GM12801 (cell line): Measurements from ENCODE around the gene NEGR1.

Source experiments
- TF ChIP-seq, protein P1 (sequence below): IDR thresholded peaks from one replicate; pipeline ENCODE4 v1.5.1; 2011; ENCODE audit warnings: control low read depth; ENCODE audit not compliant: insufficient read length; ENCODE audit errors: extremely low read depth

NEGR1 gene

DNA sequence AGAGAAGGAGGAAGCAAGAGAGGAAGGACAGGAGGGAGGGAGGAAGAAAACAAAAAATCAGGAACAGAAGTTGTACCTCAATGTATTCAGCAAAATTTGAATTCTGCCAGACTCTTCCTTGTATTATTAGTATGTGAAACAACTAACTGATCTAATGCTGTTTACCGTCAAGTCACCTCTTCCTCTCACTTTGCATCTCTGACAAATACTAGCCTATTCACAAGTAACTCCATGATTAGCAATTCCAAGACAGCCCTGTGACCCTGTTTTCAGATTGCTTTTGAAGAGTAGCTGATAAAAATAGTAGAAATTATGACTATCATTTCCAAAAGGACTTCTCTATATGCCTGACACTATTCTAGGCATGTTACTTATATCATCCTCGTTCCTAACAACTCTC is 445.4 kb downstream of the NEGR1 start:
- TF ChIP-seq, protein P1, sequence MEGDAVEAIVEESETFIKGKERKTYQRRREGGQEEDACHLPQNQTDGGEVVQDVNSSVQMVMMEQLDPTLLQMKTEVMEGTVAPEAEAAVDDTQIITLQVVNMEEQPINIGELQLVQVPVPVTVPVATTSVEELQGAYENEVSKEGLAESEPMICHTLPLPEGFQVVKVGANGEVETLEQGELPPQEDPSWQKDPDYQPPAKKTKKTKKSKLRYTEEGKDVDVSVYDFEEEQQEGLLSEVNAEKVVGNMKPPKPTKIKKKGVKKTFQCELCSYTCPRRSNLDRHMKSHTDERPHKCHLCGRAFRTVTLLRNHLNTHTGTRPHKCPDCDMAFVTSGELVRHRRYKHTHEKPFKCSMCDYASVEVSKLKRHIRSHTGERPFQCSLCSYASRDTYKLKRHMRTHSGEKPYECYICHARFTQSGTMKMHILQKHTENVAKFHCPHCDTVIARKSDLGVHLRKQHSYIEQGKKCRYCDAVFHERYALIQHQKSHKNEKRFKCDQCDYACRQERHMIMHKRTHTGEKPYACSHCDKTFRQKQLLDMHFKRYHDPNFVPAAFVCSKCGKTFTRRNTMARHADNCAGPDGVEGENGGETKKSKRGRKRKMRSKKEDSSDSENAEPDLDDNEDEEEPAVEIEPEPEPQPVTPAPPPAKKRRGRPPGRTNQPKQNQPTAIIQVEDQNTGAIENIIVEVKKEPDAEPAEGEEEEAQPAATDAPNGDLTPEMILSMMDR: no peak

DNA sequence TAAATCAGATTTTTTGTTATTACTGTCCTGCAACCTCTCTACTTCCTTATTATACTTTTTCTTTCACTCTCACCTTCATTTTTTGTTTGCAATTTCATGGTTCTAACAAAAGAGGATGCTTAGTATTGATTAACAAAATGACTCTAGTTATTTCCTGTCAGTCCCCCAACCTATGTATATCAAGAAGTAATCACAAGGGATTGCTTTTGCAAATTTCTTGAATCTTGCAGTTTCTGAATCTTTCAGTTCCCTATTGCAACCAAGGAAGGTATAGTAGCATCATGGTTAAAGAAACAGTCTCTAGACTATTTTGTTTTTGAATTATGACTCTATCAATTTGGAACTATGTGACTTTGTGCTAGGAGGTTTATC is 446.9 kb downstream of the NEGR1 start:
- TF ChIP-seq, protein P1: no peak

DNA sequence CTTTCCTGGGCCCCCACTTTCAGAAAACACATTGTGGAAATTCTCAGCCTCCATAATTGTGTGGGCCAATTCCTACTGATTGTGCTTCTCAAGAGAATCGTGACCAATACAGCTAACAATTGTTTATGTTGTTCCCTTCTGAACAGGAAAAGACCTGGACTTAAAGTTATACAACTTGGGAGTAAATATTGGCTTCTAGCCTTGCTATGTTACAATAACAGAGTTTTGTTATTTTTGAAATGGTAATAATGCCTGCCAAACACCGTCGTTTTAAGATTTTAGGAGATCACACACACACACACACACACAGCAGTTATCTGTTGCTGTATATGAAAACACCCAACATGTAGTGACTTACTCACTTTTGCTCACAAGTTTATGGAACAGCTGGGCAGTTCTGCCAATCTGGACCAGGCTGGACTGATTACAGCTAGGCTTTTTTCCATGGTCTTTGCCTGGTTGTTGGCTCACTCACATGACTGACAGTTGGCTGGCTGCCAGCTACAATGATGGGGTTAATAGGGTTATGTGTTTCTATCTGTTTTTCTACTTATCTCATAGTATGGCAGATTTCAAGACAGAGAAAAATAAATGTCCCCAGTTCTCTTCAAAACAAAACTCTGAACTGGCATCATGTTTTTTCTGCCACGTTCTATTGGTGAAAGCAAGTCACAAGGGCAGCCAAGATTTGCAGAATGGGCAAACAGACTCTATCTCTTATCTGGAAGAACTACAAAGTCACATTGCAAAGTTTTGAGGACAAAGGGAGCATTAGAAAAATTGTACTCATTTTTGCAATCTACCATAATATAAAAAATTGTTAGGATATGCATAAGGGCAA is 447.5 kb downstream of the NEGR1 start:
- TF ChIP-seq, protein P1: no peak

DNA sequence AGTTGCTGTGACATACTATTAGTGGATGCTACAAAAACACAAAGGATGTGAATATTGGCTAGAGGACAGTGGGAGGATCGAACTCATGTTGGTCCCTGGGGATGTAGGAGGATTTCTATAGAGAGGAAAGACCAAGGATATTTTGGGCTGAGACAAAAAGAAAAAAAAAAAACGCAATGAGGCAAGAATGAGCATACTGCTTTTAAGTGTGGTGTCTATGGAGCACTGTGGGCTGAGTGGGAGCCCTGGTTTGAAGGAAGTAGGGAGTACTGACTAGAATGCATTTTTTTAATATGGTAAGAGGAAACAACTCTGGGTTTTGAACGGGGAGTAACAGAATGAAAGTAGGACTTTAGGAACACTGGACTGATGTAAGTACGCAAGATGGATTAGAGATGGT is 450.7 kb downstream of the NEGR1 start:
- TF ChIP-seq, protein P1: no peak

DNA sequence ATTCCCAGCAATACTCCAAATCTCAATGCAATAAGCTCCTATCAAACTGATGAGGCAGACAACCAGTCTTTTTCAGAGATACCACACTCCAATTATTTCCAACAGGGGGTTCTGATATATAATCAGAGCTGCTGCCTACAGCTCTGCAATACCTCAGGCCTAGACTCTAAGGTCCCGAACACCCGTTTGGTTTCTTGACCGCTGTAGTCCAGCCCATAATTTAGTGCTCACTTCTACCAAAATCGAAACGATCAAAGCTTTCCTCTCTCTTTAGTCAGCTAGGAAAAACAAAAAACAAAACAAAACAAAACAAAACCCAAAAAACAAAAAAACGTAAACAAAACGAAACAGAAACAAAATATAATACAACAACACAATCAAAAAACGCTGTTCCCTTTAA is 453.0 kb downstream of the NEGR1 start:
- TF ChIP-seq, protein P1: no peak

DNA sequence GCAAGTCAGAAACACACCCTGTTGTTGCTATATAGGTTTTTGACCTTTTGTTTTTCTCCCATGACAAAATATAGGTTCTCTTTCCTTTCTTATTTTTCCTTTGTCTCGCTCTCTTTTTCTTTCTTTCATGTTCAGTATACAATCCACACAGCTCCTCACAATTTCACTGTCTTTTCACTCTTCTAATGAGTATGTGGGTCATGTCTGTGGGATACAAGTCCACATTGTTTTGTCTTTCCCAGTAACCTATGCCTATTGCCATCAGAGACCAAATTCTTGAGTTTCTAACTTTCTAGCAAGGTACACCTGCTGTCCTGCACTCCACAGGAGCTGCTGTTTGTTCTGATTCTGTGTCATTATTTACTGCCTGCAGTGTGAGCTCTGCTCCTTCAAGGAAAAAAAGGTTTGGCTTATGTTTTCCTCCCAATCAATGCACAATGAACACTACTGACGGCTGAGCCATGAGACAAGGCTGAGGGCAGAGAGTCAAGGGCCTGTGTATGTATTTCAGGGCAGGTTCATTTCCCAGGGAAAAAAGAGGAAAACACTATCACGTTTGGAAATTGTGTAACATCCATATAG is 453.8 kb downstream of the NEGR1 start:
- TF ChIP-seq, protein P1: no peak

DNA sequence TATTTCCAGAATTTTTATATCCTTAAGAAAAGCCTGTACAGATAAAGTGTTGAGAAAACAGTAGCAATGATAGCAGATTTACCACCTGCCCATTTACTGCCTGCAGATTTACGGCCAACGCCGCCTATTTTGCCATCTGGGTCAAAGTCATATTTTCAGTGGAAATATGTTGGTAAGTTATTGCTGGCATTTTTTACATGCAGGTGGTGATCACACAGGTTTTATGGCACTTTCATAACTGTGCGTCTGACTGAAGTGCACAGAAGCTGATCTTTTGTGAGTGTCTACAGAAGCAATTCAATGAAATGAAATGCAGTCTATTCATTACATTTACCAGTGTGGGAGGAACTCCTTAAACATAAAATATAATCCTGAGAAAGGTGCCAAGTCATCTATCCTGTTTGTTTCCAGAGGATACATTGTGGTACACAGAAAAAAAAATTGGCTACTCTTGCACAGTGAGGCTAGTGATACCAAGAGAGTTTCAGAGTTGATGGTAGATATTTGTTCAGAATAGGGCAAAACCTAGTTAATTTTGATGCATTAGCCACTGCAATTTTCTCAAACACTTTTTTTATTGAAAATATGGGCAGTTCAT is 458.5 kb downstream of the NEGR1 start:
- TF ChIP-seq, protein P1: no peak
